IMR-90 (cell line): ENCODE data around the gene DDN. TPM values are rescaled to one million over a fixed set of nuclear protein-coding genes. Genes with fewer than 3 reads are reported as not detected.

Source experiments
- ATAC-seq: fragments of 200-7000 bp; cut with Tn5 transposase; 2 replicates; pipeline ENCODE4 v1.9.1; 2020; ENCODE audit warnings: low read depth, mild to moderate bottlenecking, moderate library complexity
- BruUV-seq: library from RNA; stranded (reverse); fragments of 400-500 nt; replicated peaks from 2 replicates; lab custom pipeline; 2021; lab: Mats Ljungman, UMichigan
- CTCF ChIA-PET: fragments of 300-600 bp; formaldehyde crosslinking; extraction: SDS; loops from one replicate; lab custom pipeline; 2021; ENCODE audit warnings: antibody characterized with exemption; lab: Yijun Ruan, JAX
- POLR2A ChIA-PET: fragments of 300-600 bp; sonication (Branson Sonifier 250); formaldehyde crosslinking; loops from one replicate; lab custom pipeline; 2022; ENCODE audit warnings: antibody characterized with exemption; ENCODE audit not compliant: unreplicated experiment; lab: Charles Lee
- DNase-seq: peaks from one replicate; pipeline ENCODE4 v3.0.0; 2013
- H2AFZ ChIP-seq: replicated peaks from 2 replicates; pipeline ENCODE3; 2013; ENCODE audit warnings: low read length, mild to moderate bottlenecking; ENCODE audit not compliant: poor library complexity
- H2AK5ac ChIP-seq: 2 replicates; pipeline ENCODE4 v1.6.1; 2013; ENCODE audit warnings: low read depth, low read length, inconsistent platforms
- H2AK9ac ChIP-seq: replicated peaks from 2 replicates; pipeline ENCODE3; 2013; ENCODE audit warnings: mild to moderate bottlenecking, low read depth, low read length, moderate library complexity; ENCODE audit not compliant: poor library complexity
- H2BK120ac ChIP-seq: 2 replicates; pipeline ENCODE4 v1.6.1; 2013; ENCODE audit warnings: low read depth, low read length, inconsistent platforms
- H2BK15ac ChIP-seq: 3 replicates; pipeline ENCODE4 v1.6.1; 2013; ENCODE audit warnings: low read depth, low read length, inconsistent platforms
- H2BK20ac ChIP-seq: 2 replicates; pipeline ENCODE4 v1.6.1; 2013; ENCODE audit warnings: low read depth, mild to moderate bottlenecking, inconsistent platforms, low read length, moderate library complexity
- H2BK5ac ChIP-seq: 2 replicates; pipeline ENCODE4 v1.6.1; 2013; ENCODE audit warnings: mild to moderate bottlenecking, low read depth, low read length, inconsistent platforms; ENCODE audit not compliant: poor library complexity, severe bottlenecking
- H3K14ac ChIP-seq: replicated peaks from 2 replicates; pipeline ENCODE4 v1.6.1; 2013; ENCODE audit warnings: low read depth, low read length, inconsistent platforms
- H3K18ac ChIP-seq: 2 replicates; pipeline ENCODE4 v1.6.1; 2013; ENCODE audit warnings: low read depth, low read length, control low read depth
- H3K23ac ChIP-seq: 2 replicates; pipeline ENCODE4 v1.6.1; 2013; ENCODE audit warnings: low read depth, low read length, inconsistent platforms
- H3K27ac ChIP-seq: 2 replicates; pipeline ENCODE4 v1.5.1; 2013; ENCODE audit warnings: mild to moderate bottlenecking, control low read depth, low read length; ENCODE audit not compliant: insufficient read depth
- H3K27me3 ChIP-seq: 2 replicates; pipeline ENCODE4 v1.6.1; 2013; ENCODE audit warnings: low read length; ENCODE audit not compliant: control insufficient read depth, insufficient read depth
- H3K36me3 ChIP-seq: 2 replicates; pipeline ENCODE4 v1.6.1; 2013; ENCODE audit warnings: low read length, mixed read lengths; ENCODE audit not compliant: control insufficient read depth, insufficient read depth
- H3K4ac ChIP-seq: 2 replicates; pipeline ENCODE4 v1.6.1; 2013; ENCODE audit warnings: low read depth, low read length, inconsistent platforms
- H3K4me1 ChIP-seq: 2 replicates; pipeline ENCODE4 v1.6.1; 2013; ENCODE audit warnings: low read length, mixed read lengths; ENCODE audit not compliant: control insufficient read depth, insufficient read depth
- H3K4me2 ChIP-seq: 2 replicates; pipeline ENCODE4 v1.6.1; 2013; ENCODE audit warnings: low read depth, mild to moderate bottlenecking, control low read depth, low read length, moderate library complexity
- H3K4me3 ChIP-seq: 2 replicates; pipeline ENCODE4 v1.5.1; 2013; ENCODE audit warnings: low read depth, mild to moderate bottlenecking, control low read depth, low read length, moderate library complexity; ENCODE audit not compliant: insufficient read depth
- H3K56ac ChIP-seq: 2 replicates; pipeline ENCODE4 v1.6.1; 2013; ENCODE audit warnings: low read length, inconsistent platforms; ENCODE audit not compliant: insufficient read depth; ENCODE audit errors: extremely low read depth
- H3K79me1 ChIP-seq, 2 experiments: 2 replicates each; pipeline ENCODE4 v1.6.1; 2013; ENCODE audit warnings: low read length in 2 of 2, inconsistent platforms in 1 of 2, low read depth in 1 of 2
- H3K9ac ChIP-seq: 2 replicates; pipeline ENCODE4 v1.6.1; 2013; ENCODE audit warnings: low read depth, low read length, control low read depth
- H3K9me1 ChIP-seq: 2 replicates; pipeline ENCODE4 v1.6.1; 2013; ENCODE audit warnings: low read length, inconsistent platforms; ENCODE audit not compliant: insufficient read depth
- H3K9me3 ChIP-seq: 2 replicates; pipeline ENCODE4 v1.6.1; 2013; ENCODE audit warnings: low read length; ENCODE audit not compliant: control insufficient read depth, insufficient read depth
- H4K20me1 ChIP-seq: 2 replicates; pipeline ENCODE4 v1.6.1; 2013; ENCODE audit warnings: low read length, inconsistent platforms; ENCODE audit not compliant: insufficient read depth
- H4K5ac ChIP-seq: 2 replicates; pipeline ENCODE4 v1.6.1; 2013; ENCODE audit warnings: mild to moderate bottlenecking, low read depth, low read length, control low read depth
- H4K8ac ChIP-seq, 2 experiments: 2 replicates each; pipeline ENCODE4 v1.6.1; 2013; ENCODE audit warnings: low read depth in 2 of 2, low read length in 2 of 2, control low read depth in 1 of 2, inconsistent platforms in 1 of 2
- H4K91ac ChIP-seq: 2 replicates; pipeline ENCODE4 v1.6.1; 2013; ENCODE audit warnings: low read depth, low read length, inconsistent platforms; ENCODE audit not compliant: insufficient read depth
- CEBPB ChIP-seq: IDR thresholded peaks from 2 replicates; pipeline ENCODE4 v1.6.1; 2012; ENCODE audit warnings: low read depth, low read length, improper control_type of control experiment
- ELK1 ChIP-seq: fragments of 150-350 bp; IDR thresholded peaks from 2 replicates; pipeline ENCODE4 v1.6.1; 2016; ENCODE audit warnings: low read depth, mild to moderate bottlenecking, low read length, moderate library complexity, borderline replicate concordance
- MXI1 ChIP-seq: IDR thresholded peaks from 2 replicates; pipeline ENCODE4 v1.6.1; 2012; ENCODE audit warnings: low read depth, mild to moderate bottlenecking, low read length, moderate library complexity, borderline replicate concordance
- WGBS, 2 experiments: methylation state at CpG; one replicate each; pipeline versions ENCODE4 v1.1.5 to v1.1.7; 2013; ENCODE audit warnings: missing lambda C conversion rate in 2 of 2; ENCODE audit not compliant: insufficient read length in 1 of 2; ENCODE audit errors: extremely low coverage in 2 of 2; 5-methylcytosine and 5-hydroxymethylcytosine counted together
- dilution Hi-C: fragments of 300-500 bp; cut with HindIII; formaldehyde crosslinking; loops from one replicate; pipeline ENCODE4 v1.14.3; 2018; ENCODE audit warnings: low sequenced_read_pairs; ENCODE audit not compliant: unreplicated experiment
- in situ Hi-C: fragments of 300-500 bp; cut with MboI; formaldehyde crosslinking; loops from 3 replicates; pipeline ENCODE4 v1.14.3; 2019; ENCODE audit warnings: low sequenced_read_pairs, inconsistent platforms, mixed read lengths
- intact Hi-C: fragments of 100-400 bp; cut with micrococcal nuclease; formaldehyde crosslinking; loops from 2 replicates; pipeline ENCODE4 v1.10.0; 2022
- polyA plus RNA-seq, 3 experiments: library from polyadenylated mRNA; depleted of rRNA; stranded (reverse); fragments of >200 nt; gene quantifications; 2 replicates each; pipeline ENCODE4 v1.2.3, GENCODE V29; 2012; ENCODE audit warnings: low replicate concordance in 1 of 3
- total RNA-seq: library from RNA; depleted of rRNA; stranded (reverse); fragments of >200 nt; gene quantifications from 2 replicates; pipeline ENCODE4 v1.2.3, GENCODE V29; 2012

DDN gene
- total and polyA plus RNA-seq, 2 of the 4 experiments (the other 2 are of a cell fraction), result 0.18 to 0.21 TPM

DNA sequence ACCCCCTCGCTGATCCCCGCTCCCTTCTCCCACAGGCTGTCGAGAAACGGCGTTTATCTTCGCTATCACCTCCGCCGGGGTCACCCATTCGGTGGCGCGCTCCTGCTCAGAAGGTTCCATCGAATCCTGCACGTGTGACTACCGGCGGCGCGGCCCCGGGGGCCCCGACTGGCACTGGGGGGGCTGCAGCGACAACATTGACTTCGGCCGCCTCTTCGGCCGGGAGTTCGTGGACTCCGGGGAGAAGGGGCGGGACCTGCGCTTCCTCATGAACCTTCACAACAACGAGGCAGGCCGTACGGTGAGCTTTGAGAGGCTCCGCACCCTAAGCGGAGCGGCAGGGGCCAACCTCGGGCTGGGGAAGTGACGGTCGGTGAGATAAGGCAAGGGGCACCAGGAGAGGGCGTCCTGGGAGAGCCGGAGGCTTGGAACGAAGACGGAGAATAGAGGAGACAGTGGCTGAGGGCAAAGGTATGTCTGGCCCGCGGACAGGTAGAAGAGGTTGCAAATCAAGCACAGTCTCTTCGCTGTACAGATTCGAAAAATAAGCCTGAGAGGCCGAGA, 18.7 kb downstream of the DDN start:
- Histone ChIP-seq H3K27me3 (peaks cover 91% of the 10 kb centered on the region), H4K20me1 (peaks cover 16% of the 10 kb centered on the region; the same call in 1 of the 2 replicates), H3K23ac (peak overlapping the region; percentile 2; the same call in 1 of the 2 replicates), H4K91ac (no peak overlapping the region), H3K4ac (no peak overlapping the region), H3K4me1 (peaks cover 3% of the 10 kb centered on the region; the same call in 1 of the 2 replicates), H2AK9ac (no peak overlapping the region), H3K9me3 (no peaks in the 10 kb centered on the region), H3K4me2 (no peak overlapping the region; the same call in 1 of the 2 replicates), H3K9me1 (peaks cover 8% of the 10 kb centered on the region), H3K14ac (no peak overlapping the region), H3K9ac (no peak overlapping the region), H2BK20ac (no peak overlapping the region), H4K5ac (no peak overlapping the region), H3K56ac (no peak overlapping the region), H3K79me1 (no peaks in the 10 kb centered on the region), H2BK15ac (no peak overlapping the region), H3K27ac (no peak overlapping the region), H2BK120ac (no peak overlapping the region), H4K8ac (no peak overlapping the region), H3K18ac (no peak overlapping the region), H2BK5ac (no peak overlapping the region), H3K4me3 (no peak overlapping the region), H2AFZ (peak overlapping the region; percentile 84), H2AK5ac (no peak overlapping the region), H3K36me3 (no peaks in the 10 kb centered on the region)
- dilution Hi-C loops (no loop called here), intact Hi-C loops (no loop called here), in situ Hi-C loops (no loop called here)
- BruUV-seq, result no TSS peak
- ATAC-seq (no peak), DNase-seq (no peak)
- TF ChIP-seq ELK1, result no peak
- no peak for TF ChIP-seq CEBPB
- TF ChIP-seq MXI1, result no peak
- POLR2A ChIA-PET, result no interaction called here
- WGBS, 2 experiments, result 5% methylated on average over 36 of the region's 46 CpGs; no CpG with 5 or more reads in 1 of the 2 experiments
- CTCF ChIA-PET, result interaction anchor here (0.6 to 1.7 kb wide), 3 partner anchors 8 to 165 kb away, joined by 3 to 7 read pairs (median 3); no protein-coding TSS in a partner anchor
